SK-N-SH (cell line): ENCODE measurements around the gene VSIG2. TPM values are rescaled to one million over a fixed set of nuclear protein-coding genes. Genes with fewer than 3 reads are reported as not detected.

ENCODE experiments used
- CTCF ChIA-PET: fragments of 300-600, 350-600 bp; formaldehyde crosslinking; extraction: SDS; loops from one replicate; lab custom pipeline; 2021; lab: Yijun Ruan, JAX
- POLR2A ChIA-PET: fragments of 350-600 bp; sonication (Branson Sonifier 250); formaldehyde crosslinking; extraction: SDS; loops from one replicate; lab custom pipeline; 2020; ENCODE audit warnings: antibody characterized with exemption, inconsistent platforms; lab: Yijun Ruan, JAX
- DNase-seq: peaks from one replicate; pipeline ENCODE4 v3.0.0; 2012
- H2AFZ ChIP-seq: fragments of 200-600 bp; sonication (generic); 2 replicates; pipeline ENCODE4 v1.8.1; 2016; ENCODE audit warnings: antibody characterized with exemption, mild to moderate bottlenecking, low read depth
- H3F3A ChIP-seq: fragments of 200-600 bp; sonication (generic); replicated peaks from 2 replicates; pipeline ENCODE3; 2016; ENCODE audit warnings: antibody characterized with exemption, mild to moderate bottlenecking; ENCODE audit not compliant: insufficient read depth
- H3K27ac ChIP-seq, 2 experiments: fragments of 200-500 bp in 1 of 2; fragments of 200-600 bp in 1 of 2; sonication (Bioruptor generic) in 1 of 2; sonication (generic), shearing (Covaris generic) in 1 of 2; 2 replicates each; pipeline versions ENCODE4 v1.5.1 to v1.6.1; 2014 to 2016; ENCODE audit warnings: low read depth in 2 of 2, inconsistent platforms in 1 of 2, low read length in 1 of 2, mild to moderate bottlenecking in 1 of 2, mixed read lengths in 1 of 2
- H3K27me3 ChIP-seq: fragments of 200-600 bp; sonication (generic), shearing (Covaris generic); 2 replicates; pipeline ENCODE4 v1.6.1; 2016; ENCODE audit warnings: mixed run types; ENCODE audit not compliant: insufficient read depth
- H3K36me3 ChIP-seq, 2 experiments: fragments of 200-500 bp in 1 of 2; fragments of 200-600 bp in 1 of 2; sonication (Bioruptor generic) in 1 of 2; sonication (generic) in 1 of 2; replicated peaks in 1 of 2; 2 replicates each; pipeline versions ENCODE3 to v1.5.1; 2014 to 2016; ENCODE audit warnings: low read length in 1 of 2, mild to moderate bottlenecking in 1 of 2; ENCODE audit not compliant: insufficient read depth in 2 of 2, control insufficient read depth in 1 of 2
- H3K4me1 ChIP-seq, 2 experiments: fragments of 200-500 bp in 1 of 2; fragments of 200-600 bp in 1 of 2; sonication (Bioruptor generic) in 1 of 2; sonication (generic), shearing (Covaris generic) in 1 of 2; 2 replicates each; pipeline versions ENCODE4 v1.5.1 to v1.6.1; 2014 to 2016; ENCODE audit warnings: low read depth in 1 of 2, low read length in 1 of 2, mixed run types in 1 of 2; ENCODE audit not compliant: insufficient read depth in 2 of 2, control insufficient read depth in 1 of 2
- H3K4me2 ChIP-seq: fragments of 200-600 bp; sonication (generic), shearing (Covaris generic); 2 replicates; pipeline ENCODE4 v1.6.1; 2017; ENCODE audit warnings: mixed run types
- H3K4me3 ChIP-seq, 2 experiments: fragments of 200-500 bp in 1 of 2; fragments of 200-600 bp in 1 of 2; sonication (Bioruptor generic) in 1 of 2; sonication (generic), shearing (Covaris generic) in 1 of 2; 2 replicates each; pipeline versions ENCODE4 v1.5.1 to v1.8.1; 2014 to 2016; ENCODE audit warnings: low read depth in 2 of 2, inconsistent platforms in 1 of 2, low read length in 1 of 2, mild to moderate bottlenecking in 1 of 2, mixed read lengths in 1 of 2, moderate library complexity in 1 of 2
- H3K79me2 ChIP-seq: fragments of 200-600 bp; sonication (generic); 2 replicates; pipeline ENCODE4 v1.8.1; 2017; ENCODE audit warnings: mild to moderate bottlenecking; ENCODE audit not compliant: insufficient read depth
- H3K9ac ChIP-seq: fragments of 200-600 bp; sonication (generic); 2 replicates; pipeline ENCODE4 v1.6.1; 2017; ENCODE audit warnings: mixed run types
- H3K9me2 ChIP-seq: fragments of 200-600 bp; sonication (generic); 2 replicates; pipeline ENCODE4 v1.6.1; 2017; ENCODE audit warnings: mixed run types
- H3K9me3 ChIP-seq: fragments of 200-600 bp; sonication (generic); 2 replicates; pipeline ENCODE4 v1.6.1; 2017; ENCODE audit warnings: mixed run types, mild to moderate bottlenecking, moderate library complexity
- H4K20me1 ChIP-seq: fragments of 200-600 bp; sonication (generic); 2 replicates; pipeline ENCODE4 v1.6.1; 2017; ENCODE audit warnings: mild to moderate bottlenecking, mixed run types; ENCODE audit not compliant: insufficient read depth
- ELF1 ChIP-seq: IDR thresholded peaks from 2 replicates; pipeline ENCODE4 v1.4.0; 2012
- EP300 ChIP-seq, 2 experiments: IDR thresholded peaks; 2 replicates each; pipeline versions ENCODE4 v1.4.0 to v1.6.1; 2012; ENCODE audit warnings: borderline replicate concordance in 1 of 2, low read depth in 1 of 2, low read length in 1 of 2
- EZH2phosphoT487 ChIP-seq: fragments of 200-600 bp; sonication (generic); IDR thresholded peaks from 2 replicates; pipeline ENCODE4 v1.6.1; 2017; ENCODE audit warnings: low read depth, mixed run types, mild to moderate bottlenecking, antibody characterized with exemption, moderate library complexity, borderline replicate concordance
- FOXJ3 ChIP-seq: sonication (generic); formaldehyde crosslinking; IDR thresholded peaks from 2 replicates; pipeline ENCODE4 v1.5.1; 2020; ENCODE audit warnings: mild to moderate bottlenecking, missing genetic modification reagents
- FOXM1 ChIP-seq: IDR thresholded peaks from 2 replicates; pipeline ENCODE4 v1.4.0; 2012; ENCODE audit warnings: low read depth, mild to moderate bottlenecking
- GABPA ChIP-seq: IDR thresholded peaks from 2 replicates; pipeline ENCODE4 v1.4.0; 2012; ENCODE audit warnings: low read depth, mild to moderate bottlenecking
- MEF2A ChIP-seq: IDR thresholded peaks from 2 replicates; pipeline ENCODE4 v1.4.0; 2012; ENCODE audit warnings: low read depth, borderline replicate concordance
- MXI1 ChIP-seq: IDR thresholded peaks from 2 replicates; pipeline ENCODE4 v1.6.1; 2012; ENCODE audit warnings: mild to moderate bottlenecking, low read depth, low read length, improper control_type of control experiment
- POLR2AphosphoS5 ChIP-seq: IDR thresholded peaks from 2 replicates; pipeline ENCODE4 v1.6.1; 2012; ENCODE audit warnings: low read depth, low read length
- RFX5 ChIP-seq: IDR thresholded peaks from 2 replicates; pipeline ENCODE4 v1.6.1; 2012; ENCODE audit warnings: mild to moderate bottlenecking, improper control_type of control experiment, low read length
- SMC3 ChIP-seq: IDR thresholded peaks from 2 replicates; pipeline ENCODE4 v1.6.1; 2012; ENCODE audit warnings: low read depth, low read length, improper control_type of control experiment
- TCF12 ChIP-seq: IDR thresholded peaks from 2 replicates; pipeline ENCODE4 v1.4.0; 2012
- TEAD4 ChIP-seq: IDR thresholded peaks from 2 replicates; pipeline ENCODE4 v1.4.0; 2012; ENCODE audit warnings: mild to moderate bottlenecking, borderline replicate concordance; ENCODE audit not compliant: insufficient read depth
- WGBS: methylation state at CpG from one replicate; pipeline ENCODE4 v1.1.6; 2017; ENCODE audit warnings: low lambda C conversion rate; 5-methylcytosine and 5-hydroxymethylcytosine counted together
- polyA plus RNA-seq, 3 experiments: library from polyadenylated mRNA; depleted of rRNA; stranded (reverse); fragments of >200 nt; gene quantifications; 2 replicates each; pipeline ENCODE4 v1.2.3, GENCODE V29; 2012
- TF ChIP-seq, protein P1 (sequence below): IDR thresholded peaks from 2 replicates; pipeline ENCODE4 v1.4.0; 2012; ENCODE audit warnings: low read depth
- TF ChIP-seq, protein P2 (sequence below): fragments of 150-350 bp; IDR thresholded peaks from 2 replicates; pipeline ENCODE4 v1.6.1; 2016; ENCODE audit warnings: mild to moderate bottlenecking, low read depth, low read length
- TF ChIP-seq, protein P3 (sequence below): fragments of 150-350 bp; IDR thresholded peaks from 2 replicates; pipeline ENCODE4 v1.6.1; 2017; ENCODE audit warnings: antibody characterized with exemption, low read length, low read depth, borderline replicate concordance
- TF ChIP-seq, protein P4 (sequence below): IDR thresholded peaks from 2 replicates; pipeline ENCODE4 v1.4.0; 2012; ENCODE audit warnings: low read depth, borderline replicate concordance

VSIG2 gene
- polyA plus RNA-seq, 1 of the 3 experiments (the other 2 are of a cell fraction), result not detected

DNA sequence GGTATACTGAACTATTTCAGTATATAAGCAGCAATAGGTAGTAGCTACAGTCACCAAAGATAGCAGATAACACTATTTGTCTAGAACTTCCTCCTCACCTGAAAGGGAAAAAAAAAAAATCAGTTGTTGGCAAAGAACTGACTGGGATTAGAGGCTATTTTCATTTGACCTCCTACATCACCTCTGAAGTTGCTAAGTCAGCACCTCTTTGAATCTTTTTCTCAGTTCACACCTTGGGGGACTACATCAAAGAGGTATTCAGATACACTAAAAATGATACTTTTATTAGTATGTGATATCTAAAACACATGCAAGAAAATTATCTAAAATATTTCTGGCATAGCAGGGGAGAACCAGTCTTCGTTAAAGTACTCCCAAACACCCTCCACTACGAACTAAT, 32.0 kb upstream of the VSIG2 start:
- peaks cover 0 to 2% of the 10 kb centered on the region in 2 experiments; a peak in 2 of 4 replicates for H3K4me1 ChIP-seq
- H3K27ac ChIP-seq, result no peak overlapping the region; a peak in 1 of 4 replicates
- no peak overlapping the region for H3K4me3 ChIP-seq
- no peaks in the 10 kb centered on the region for H3K27me3 ChIP-seq
- H3K36me3 ChIP-seq, result no peaks in the 10 kb centered on the region
- peaks cover 72% of the 10 kb centered on the region for H3K79me2 ChIP-seq
- H4K20me1 ChIP-seq, result peaks cover 20% of the 10 kb centered on the region
- ChIA-PET POLR2A (interaction anchor here (1.4 kb wide), 1 partner anchor 92 kb away, joined by 3 read pairs; no protein-coding TSS in a partner anchor), CTCF (interaction anchor here (1.8 to 2.1 kb wide), 3 partner anchors 10 to 21 kb away, joined by 3 to 17 read pairs (median 11); partner anchors contain the start of gene ESAM)
- no peaks in the 10 kb centered on the region for H3K9me2 ChIP-seq
- H3K9me3 ChIP-seq, result no peaks in the 10 kb centered on the region
- H2AFZ ChIP-seq, result no peak overlapping the region
- no peak for DNase-seq
- 96% methylated on average over 2 of the region's 2 CpGs for WGBS
- TF ChIP-seq FOXM1 (no peak), SMC3 (no peak), MEF2A (no peak), FOXJ3 (CRISPR knock-in tag) (no peak), RFX5 (no peak), GABPA (no peak), MXI1 (no peak), ELF1 (no peak), POLR2AphosphoS5 (no peak), EZH2phosphoT487 (no peak), TCF12 (no peak), TEAD4 (no peak), EP300 (IDR thresholded peaks at IDR 0.05; ENCODE audit: borderline replicate concordance in 1 of 2, low read depth in 1 of 2, low read length in 1 of 2) (no peak)
- TF ChIP-seq, protein P1, sequence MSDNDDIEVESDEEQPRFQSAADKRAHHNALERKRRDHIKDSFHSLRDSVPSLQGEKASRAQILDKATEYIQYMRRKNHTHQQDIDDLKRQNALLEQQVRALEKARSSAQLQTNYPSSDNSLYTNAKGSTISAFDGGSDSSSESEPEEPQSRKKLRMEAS, result no peak
- TF ChIP-seq, protein P2, sequence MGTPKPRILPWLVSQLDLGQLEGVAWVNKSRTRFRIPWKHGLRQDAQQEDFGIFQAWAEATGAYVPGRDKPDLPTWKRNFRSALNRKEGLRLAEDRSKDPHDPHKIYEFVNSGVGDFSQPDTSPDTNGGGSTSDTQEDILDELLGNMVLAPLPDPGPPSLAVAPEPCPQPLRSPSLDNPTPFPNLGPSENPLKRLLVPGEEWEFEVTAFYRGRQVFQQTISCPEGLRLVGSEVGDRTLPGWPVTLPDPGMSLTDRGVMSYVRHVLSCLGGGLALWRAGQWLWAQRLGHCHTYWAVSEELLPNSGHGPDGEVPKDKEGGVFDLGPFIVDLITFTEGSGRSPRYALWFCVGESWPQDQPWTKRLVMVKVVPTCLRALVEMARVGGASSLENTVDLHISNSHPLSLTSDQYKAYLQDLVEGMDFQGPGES, result no peak
- TF ChIP-seq, protein P3, sequence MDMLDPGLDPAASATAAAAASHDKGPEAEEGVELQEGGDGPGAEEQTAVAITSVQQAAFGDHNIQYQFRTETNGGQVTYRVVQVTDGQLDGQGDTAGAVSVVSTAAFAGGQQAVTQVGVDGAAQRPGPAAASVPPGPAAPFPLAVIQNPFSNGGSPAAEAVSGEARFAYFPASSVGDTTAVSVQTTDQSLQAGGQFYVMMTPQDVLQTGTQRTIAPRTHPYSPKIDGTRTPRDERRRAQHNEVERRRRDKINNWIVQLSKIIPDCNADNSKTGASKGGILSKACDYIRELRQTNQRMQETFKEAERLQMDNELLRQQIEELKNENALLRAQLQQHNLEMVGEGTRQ, result no peak
- TF ChIP-seq, protein P4, sequence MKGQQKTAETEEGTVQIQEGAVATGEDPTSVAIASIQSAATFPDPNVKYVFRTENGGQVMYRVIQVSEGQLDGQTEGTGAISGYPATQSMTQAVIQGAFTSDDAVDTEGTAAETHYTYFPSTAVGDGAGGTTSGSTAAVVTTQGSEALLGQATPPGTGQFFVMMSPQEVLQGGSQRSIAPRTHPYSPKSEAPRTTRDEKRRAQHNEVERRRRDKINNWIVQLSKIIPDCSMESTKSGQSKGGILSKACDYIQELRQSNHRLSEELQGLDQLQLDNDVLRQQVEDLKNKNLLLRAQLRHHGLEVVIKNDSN, result no peak
- no peaks in the 10 kb centered on the region for H3F3A ChIP-seq
- H3K9ac ChIP-seq, result no peak overlapping the region
- no peak overlapping the region for H3K4me2 ChIP-seq
